Liver (tissue), 2 donors: ENCODE data around the gene RPS3.

Experiments used
- YY1 ChIP-seq: IDR thresholded peaks from 2 replicates; pipeline ENCODE4 v1.6.1; 2016; ENCODE audit warnings: antibody characterized with exemption, mild to moderate bottlenecking
- TF ChIP-seq, protein P1 (sequence below): IDR thresholded peaks from 2 replicates; pipeline ENCODE4 v1.6.1; 2016; ENCODE audit warnings: antibody characterized with exemption, mild to moderate bottlenecking
- TF ChIP-seq, protein P2 (sequence below): fragments of 150-350 bp; IDR thresholded peaks from 2 replicates; pipeline ENCODE4 v1.5.1; 2017; ENCODE audit warnings: improper control_type of control experiment, low read depth, low read length; ENCODE audit not compliant: missing input control
- donor health status: healthy.

DNA sequence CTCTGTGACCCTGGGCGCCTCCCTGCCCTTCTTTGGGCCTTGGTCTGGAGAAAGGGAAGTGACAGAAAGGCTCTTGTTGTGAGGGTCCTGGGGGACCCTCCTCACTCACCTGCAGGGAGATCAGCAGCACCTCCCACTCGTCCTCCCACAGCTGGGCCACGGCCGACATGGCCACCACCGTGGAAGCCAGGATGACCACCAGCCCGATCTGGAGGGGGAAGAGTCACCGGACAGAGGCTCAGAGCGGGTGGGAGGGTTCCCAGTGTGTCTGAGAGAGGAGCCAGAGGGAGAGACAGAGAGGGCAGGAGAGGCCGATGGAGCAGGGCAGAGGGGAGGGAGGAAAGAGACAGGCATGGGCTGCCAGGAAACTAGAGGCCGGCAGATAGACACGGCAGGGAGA lies 50.5 kb downstream of the RPS3 start:
- TF ChIP-seq, protein P1, sequence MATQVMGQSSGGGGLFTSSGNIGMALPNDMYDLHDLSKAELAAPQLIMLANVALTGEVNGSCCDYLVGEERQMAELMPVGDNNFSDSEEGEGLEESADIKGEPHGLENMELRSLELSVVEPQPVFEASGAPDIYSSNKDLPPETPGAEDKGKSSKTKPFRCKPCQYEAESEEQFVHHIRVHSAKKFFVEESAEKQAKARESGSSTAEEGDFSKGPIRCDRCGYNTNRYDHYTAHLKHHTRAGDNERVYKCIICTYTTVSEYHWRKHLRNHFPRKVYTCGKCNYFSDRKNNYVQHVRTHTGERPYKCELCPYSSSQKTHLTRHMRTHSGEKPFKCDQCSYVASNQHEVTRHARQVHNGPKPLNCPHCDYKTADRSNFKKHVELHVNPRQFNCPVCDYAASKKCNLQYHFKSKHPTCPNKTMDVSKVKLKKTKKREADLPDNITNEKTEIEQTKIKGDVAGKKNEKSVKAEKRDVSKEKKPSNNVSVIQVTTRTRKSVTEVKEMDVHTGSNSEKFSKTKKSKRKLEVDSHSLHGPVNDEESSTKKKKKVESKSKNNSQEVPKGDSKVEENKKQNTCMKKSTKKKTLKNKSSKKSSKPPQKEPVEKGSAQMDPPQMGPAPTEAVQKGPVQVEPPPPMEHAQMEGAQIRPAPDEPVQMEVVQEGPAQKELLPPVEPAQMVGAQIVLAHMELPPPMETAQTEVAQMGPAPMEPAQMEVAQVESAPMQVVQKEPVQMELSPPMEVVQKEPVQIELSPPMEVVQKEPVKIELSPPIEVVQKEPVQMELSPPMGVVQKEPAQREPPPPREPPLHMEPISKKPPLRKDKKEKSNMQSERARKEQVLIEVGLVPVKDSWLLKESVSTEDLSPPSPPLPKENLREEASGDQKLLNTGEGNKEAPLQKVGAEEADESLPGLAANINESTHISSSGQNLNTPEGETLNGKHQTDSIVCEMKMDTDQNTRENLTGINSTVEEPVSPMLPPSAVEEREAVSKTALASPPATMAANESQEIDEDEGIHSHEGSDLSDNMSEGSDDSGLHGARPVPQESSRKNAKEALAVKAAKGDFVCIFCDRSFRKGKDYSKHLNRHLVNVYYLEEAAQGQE, result no peak
- TF ChIP-seq YY1, result no peak
- TF ChIP-seq, protein P2, sequence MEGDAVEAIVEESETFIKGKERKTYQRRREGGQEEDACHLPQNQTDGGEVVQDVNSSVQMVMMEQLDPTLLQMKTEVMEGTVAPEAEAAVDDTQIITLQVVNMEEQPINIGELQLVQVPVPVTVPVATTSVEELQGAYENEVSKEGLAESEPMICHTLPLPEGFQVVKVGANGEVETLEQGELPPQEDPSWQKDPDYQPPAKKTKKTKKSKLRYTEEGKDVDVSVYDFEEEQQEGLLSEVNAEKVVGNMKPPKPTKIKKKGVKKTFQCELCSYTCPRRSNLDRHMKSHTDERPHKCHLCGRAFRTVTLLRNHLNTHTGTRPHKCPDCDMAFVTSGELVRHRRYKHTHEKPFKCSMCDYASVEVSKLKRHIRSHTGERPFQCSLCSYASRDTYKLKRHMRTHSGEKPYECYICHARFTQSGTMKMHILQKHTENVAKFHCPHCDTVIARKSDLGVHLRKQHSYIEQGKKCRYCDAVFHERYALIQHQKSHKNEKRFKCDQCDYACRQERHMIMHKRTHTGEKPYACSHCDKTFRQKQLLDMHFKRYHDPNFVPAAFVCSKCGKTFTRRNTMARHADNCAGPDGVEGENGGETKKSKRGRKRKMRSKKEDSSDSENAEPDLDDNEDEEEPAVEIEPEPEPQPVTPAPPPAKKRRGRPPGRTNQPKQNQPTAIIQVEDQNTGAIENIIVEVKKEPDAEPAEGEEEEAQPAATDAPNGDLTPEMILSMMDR, result no peak
